HG03108 (cell line): Measurements from ENCODE around the gene NEURL3.

Experiments
- ATAC-seq: cut with Tn5 transposase; IDR thresholded peaks from one replicate; pipeline ENCODE4 v1.9.1; 2021; ENCODE audit warnings: moderate library complexity; ENCODE audit not compliant: unreplicated experiment

NEURL3 gene

GRCh38 chr2:96540136-96540535 is 35.0 kb upstream of the NEURL3 start:
- ATAC-seq: no peak

GRCh38 chr2:96539215-96539920 is 34.2 kb upstream of the NEURL3 start:
- ATAC-seq: no peak

- no peak for ATAC-seq
Observed at GRCh38 chr2:96538487-96539214, 33.5 kb upstream of the NEURL3 start.

GRCh38 chr2:96537734-96538486 is 32.8 kb upstream of the NEURL3 start:
- ATAC-seq: no peak

- ATAC-seq: peak; percentile 38
Observed at GRCh38 chr2:96537066-96537733, 32.0 kb upstream of the NEURL3 start.

GRCh38 chr2:96536445-96537065 is 31.4 kb upstream of the NEURL3 start, which contains the start of gene ARID5A:
TSS of gene ARID5A (plus strand) at chr2:96536752. CDS start at chr2:96536827, 75 bp downstream.
- peak; percentile 41 for ATAC-seq

- no peak for ATAC-seq
Observed at GRCh38 chr2:96535331-96535730, 30.2 kb upstream of the NEURL3 start.

- no peak for ATAC-seq
Observed at GRCh38 chr2:96534701-96535181, 29.6 kb upstream of the NEURL3 start.

GRCh38 chr2:96534141-96534540 is 29.0 kb upstream of the NEURL3 start:
- no peak for ATAC-seq

GRCh38 chr2:96533292-96534073 is 28.3 kb upstream of the NEURL3 start:
- no peak for ATAC-seq

GRCh38 chr2:96532641-96533291 is 27.6 kb upstream of the NEURL3 start:
- no peak for ATAC-seq

GRCh38 chr2:96531872-96532505 is 26.8 kb upstream of the NEURL3 start:
- peak; percentile 19 for ATAC-seq

- no peak for ATAC-seq
Observed at GRCh38 chr2:96531366-96531765, 26.2 kb upstream of the NEURL3 start.

- no peak for ATAC-seq
Observed at GRCh38 chr2:96530474-96531357, 25.6 kb upstream of the NEURL3 start.

- ATAC-seq: no peak
Observed at GRCh38 chr2:96530144-96530430, 24.9 kb upstream of the NEURL3 start.

GRCh38 chr2:96529376-96530143 is 24.4 kb upstream of the NEURL3 start:
- no peak for ATAC-seq

GRCh38 chr2:96528700-96529375 is 23.7 kb upstream of the NEURL3 start:
- ATAC-seq: no peak
